Activated T-helper 1 cell treated with Interleukin-2 at 50 U/mL for 16 hours (primary cell): ENCODE measurements around the gene ZBTB1.
"Not testable (repeated sequence)": the region's sequence is repeated elsewhere in the genome, so short reads cannot be mapped to it uniquely, and the experiment has no call there.

Experiments used
- DNase-seq: peaks from one replicate; pipeline ENCODE4 v3.0.0-alpha.2; 2020; ENCODE audit warnings: low read depth

Gene ZBTB1

DNA sequence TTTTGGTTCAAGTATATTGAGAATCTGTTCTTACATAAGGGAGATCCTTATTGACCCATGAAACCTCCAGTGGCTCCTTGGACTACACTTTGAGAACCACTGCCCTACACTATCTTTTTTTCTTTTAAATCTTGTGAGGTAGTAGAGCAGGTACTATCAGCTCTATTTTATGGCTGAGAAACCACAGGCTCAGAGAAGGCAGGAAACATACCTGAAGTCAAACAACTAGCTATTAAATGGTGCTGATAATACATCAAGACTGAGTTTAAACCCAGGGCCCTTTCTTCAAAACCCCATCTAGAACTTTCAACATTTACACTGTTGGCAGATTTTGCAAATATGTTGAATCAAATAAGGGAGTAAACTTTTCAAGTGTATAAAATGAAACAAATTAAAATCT, 7.8 kb upstream of the ZBTB1 start:
- no peak for DNase-seq

DNA sequence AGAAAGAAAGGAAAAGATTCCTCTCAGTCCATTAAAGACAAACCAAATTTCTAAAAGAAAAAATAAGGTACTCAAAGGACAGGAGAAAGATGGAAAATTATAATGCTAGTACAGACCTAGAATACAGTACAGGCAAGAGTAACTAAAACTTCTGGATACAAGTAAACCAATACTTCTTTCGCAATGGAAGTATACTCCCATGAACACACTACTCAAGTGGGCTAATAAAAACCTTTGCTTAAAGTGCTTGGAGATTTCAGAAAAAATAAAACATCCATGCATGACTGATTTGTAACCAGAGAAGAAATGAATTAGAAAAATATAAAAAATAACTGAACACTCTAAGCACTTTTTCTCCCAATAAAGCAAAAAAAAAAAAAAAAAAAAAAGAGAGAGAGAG, 4.5 kb upstream of the ZBTB1 start:
- DNase-seq, result no peak

DNA sequence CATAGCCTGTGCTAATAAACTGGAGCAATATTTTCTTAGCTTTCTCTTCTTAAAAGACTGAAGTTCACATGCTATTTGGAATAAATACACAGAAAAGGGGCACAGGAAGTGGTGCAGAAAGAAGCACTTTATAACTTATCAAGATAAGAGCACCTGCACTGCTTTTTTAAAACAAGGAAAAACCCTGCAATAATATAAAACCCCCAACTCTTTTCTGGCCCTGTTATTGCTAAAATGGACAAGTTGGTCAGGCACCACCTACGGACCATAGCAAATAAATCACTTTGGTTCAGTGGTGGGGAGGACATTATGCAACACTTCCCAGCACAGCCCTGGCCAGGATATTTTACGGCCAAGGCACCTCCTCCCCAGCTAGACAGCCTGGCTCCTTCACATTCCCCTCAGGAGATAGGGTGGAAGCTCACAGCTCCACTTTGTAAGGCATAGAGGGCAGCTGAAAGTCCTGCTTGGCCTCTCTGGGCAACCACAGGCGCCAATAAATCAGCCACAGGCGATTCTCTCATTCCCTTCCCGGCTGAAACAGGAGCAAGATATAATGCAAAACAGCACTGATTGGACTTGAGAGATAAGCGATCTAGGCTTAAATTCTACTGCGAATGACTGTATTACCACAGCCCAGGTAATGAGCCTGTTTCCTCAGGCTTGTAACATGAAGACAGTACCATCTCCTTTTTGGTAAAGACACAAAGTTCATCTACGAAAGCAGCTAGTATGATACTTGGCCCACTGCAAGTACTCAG, 3.0 kb upstream of the ZBTB1 start:
- DNase-seq, result no peak

DNA sequence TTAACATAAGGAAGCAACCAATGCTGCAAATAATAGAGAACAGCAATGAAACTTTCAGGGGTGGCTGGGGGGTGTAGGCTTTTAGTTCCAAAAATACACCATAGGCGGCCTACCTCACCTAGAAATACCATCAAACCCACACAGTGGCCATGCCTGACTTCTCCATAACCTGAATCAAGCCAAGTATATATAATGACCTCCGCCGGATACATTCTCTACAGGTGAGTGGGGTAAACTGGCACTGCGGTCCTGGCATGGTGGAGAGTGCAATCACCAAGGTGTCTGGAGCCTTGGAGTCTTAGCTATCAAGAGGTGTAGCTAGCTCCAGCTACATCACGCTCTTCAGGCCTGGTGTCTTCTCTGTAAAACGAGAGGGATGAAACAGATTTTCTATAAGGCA, 2.1 kb upstream of the ZBTB1 start:
- no peak for DNase-seq

DNA sequence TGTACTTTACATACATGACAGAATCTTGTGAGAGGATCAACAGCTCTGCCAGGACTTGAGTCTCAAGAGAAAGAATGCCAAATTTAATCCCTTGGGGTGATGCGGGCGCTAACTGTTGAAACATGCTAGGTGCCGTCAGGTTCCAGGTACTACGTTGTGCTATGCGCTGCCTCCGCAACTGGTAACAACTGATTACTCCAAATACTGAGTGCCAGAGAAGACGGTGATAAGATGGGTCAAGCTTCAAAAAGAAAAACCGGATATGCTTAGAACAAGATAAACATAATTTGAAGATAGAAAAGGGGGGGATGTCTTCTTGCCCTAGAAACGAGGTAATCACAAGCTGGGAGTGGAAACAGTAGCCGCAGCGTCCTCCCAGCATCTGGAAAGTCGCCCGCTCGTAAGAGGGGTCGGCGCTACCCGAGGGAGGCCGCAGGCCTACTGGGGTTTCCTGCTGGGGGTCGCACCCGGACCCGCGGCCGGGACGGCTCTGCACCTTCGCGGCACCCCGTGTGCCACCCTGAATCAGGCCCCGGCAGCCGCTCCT, 1.6 kb upstream of the ZBTB1 start:
- no peak for DNase-seq

DNA sequence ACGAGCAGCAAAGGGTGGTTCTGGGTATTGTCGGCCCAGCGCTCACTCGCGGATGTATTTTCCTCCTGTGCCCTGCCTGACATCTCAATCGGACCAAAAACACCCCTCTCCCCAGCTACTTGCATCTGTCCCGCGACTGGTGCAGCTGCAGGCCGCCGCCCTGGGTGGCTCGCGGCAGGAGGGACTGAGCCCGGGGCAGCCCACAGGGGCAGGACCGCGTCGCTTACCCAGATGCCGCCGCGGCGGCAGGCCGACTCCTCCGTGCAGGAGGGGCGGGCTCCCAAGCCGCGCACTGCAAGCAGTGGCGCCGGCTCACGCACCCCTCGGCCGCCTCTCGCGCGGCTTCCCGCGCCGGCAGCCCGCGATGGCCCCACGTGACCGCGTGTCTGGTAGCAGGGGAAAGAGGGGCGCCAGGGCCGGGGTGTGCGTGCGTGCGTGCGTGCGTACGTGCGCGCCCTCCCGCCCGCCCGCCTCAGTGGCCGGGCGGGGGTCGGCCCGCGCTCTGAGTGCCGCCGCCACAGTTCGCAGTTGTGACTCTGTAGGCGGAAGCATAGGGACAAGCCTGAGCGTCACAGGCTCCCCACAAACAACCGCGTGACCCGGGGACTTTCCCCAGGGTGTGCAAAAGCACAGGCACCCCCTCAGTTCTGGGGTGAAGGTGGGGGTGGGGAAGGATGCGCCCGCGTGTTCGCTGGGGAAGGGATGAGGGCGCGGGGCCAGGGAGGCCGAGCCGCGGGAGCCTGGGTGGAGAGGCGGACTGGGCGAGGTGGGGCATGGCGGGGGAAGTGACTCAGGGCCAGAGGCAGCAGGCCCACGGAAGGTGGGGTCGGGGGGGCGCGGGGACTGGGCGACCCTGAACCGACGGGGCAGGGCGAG, 898 bp upstream of the ZBTB1 start, which contains the start of gene ZBTB25:
Gene ZBTB25, minus strand, starts transcription at position 405 of the 876 bp plus-strand sequence. CDS start 13,305 bp downstream, outside the sequence.
- peak; percentile 92 for DNase-seq

DNA sequence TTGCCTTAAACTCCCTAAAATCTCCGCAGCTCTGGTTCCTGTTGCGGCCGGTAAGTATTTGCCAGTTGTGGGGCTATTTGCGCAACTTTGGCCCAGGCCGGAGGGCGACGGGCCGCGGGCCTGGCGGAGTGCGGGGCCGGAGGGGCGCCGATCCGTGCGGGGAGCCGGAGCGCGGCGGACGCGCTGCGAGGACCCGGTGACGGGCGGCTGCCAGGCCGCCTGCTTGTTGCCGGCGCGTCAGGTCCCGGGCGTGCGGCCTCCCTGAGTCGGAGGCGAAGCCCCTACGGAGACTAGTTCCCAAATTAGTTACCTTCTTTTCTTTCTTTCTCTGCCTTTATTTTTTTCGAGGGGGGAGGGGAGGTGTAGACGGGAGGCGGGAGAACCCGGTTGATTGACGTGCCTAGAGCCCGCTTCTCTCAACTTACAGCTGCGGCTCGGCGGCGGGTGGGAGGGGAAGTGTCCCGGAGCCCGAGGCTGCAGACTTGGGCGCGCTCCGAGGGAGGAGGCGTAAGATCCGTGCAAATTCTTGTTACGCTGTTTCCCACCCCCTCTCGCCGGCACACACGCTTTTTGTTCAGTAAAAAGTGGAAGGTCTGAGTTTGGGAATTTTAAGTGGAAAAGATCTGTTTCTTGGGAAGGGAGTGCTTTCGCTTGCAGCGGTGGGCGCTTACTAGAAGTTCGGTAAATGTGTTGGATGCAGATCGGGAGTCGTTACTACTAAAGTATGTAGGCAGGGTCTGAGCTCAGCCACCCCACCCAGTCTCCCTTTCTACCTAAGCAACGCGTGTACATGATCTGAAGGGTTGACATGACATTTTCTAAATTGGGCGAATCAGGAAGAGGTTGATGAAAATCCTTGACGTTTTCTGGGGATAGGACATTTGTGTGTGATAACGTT, 576 bp downstream of the ZBTB1 start:
- peak; percentile 69 for DNase-seq

DNA sequence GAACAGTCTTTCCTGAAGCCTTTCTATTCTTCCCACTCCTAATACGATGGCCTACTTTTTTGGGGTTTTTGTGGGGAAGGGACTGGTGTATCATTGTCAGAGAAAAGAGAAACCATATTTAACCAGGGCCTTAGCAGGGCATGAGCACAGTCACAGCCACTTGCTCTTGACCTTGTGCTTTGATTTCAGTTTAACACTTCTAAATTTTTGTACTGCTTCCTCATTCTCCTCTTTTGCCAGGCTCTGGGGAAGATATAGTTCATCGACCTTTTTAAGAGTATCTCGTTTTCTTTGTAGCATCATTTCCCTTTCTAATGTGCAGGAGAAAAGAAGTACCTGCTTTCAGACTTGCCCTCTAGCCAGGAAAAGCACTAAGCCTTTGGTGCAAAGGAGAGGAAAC, 2.2 kb downstream of the ZBTB1 start:
- DNase-seq, result no peak

DNA sequence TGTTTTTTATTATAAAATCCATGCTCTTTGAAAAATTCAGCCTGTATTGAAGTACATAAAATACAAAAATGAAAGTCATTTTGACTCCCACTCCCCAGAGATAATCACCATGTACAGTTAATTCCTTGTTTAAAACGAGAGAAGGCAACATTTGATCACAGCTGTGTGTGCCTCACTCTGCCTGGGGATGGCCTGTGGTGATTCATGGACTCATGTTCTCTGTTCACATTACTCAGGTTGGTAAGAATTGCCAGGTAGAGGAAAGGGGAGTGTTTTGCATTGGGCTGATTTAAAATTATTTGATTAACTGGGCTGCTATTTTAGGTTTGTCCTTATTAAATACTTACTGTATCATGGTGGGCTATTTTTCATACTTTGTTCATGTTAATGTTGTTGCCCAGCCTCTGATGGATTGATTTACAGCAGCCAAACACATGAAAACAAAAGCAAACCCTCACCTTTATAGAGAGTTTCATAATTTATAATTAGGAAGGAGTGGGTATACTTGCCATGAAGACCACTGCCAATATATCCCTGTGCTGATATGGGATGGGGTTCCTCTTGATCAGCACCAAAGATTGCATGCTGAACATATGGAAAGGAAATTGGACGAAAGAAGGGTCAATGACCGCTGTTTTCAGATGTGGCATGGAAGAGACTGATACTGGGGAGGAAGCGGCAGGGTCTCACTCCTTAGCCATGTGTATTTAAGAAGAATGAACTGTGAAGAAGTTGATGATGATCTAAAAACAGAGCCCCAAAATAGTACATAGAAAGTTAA, 3.0 kb downstream of the ZBTB1 start:
- DNase-seq, result no peak

DNA sequence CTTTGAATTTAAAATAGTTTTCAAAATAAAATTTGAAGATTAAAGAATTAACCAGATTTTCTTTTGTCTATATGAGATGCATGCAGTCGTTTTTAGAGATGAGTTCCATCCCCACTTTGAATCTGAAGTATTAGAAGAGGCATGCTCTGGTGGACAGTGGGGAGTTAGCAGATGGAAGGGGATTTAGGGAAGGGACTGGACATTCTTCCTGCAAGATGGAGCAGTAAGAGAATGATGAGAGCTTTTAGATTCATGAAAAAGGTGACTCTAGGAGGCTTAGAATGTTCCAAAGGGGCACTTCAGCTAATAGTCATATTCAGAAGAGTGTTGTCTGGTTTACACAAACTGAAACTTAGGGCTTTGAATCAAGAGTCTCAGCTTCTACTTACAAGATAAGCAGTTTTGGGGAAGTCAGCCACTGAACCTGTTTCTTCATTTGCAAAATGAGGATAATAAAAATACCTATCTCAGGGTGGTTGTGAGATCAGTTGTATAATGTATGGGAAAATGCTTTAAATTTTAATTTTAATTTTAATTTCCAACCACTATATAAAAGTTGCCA, 3.7 kb downstream of the ZBTB1 start:
- DNase-seq, result no peak

DNA sequence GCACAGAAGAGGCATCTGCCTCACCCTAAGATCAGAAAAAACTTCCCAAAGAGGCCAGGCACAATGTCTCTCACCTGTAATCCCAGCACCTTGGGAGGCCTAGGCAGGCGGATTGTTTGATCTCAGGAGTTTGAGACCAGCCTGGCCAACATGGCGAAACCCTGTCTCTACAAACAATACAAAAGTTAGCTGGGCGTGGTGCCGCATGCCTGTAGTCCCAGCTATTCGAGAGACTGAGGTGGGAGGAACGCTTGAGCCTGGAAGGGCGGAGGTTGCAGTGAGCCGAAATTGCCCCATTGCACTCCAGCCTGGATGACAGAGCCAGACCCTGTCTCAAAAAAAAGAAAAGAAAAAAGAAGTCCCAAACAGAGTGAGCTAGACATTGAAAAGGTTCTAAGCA, 4.5 kb downstream of the ZBTB1 start:
- no peak for DNase-seq

DNA sequence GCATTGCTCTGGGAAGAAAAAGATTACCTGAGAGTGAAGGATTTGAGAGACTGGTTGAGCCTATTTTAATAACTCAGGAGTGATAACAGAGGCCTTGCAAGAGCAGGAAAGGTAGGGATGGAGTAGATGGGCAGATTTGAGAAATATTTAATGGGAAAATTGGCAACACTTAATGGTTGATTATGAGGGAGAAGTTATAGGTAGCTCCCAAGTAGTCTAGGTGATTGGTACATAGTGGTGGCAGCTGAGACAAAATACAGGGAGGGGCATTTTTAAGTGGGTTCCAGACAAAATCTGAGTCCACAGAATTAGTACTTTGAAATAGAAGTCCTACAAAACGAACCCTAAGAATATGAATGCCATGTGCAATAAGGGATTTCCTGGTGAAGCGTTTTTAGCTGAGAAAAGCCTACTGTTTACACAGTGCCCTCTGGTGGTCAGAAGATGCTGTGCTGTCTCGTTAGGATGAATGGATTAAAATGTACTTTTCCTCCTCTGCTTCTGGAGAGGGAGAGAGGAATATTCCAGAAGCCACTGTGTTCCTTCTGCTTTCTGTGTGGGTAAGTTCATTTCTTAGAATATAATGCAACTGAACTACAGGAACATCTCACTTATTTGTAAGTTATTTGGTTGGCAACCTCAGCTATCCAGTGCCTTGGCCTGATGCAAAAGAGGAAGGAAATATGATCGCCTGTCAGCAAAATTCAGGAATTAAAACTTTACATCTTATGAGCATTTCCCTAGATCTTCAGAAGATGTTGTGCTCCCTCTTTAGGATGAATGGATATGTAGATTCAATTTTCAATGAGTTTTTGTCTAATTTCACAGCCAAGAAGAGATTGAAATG, 6.5 kb downstream of the ZBTB1 start:
- peak; percentile 33 for DNase-seq

DNA sequence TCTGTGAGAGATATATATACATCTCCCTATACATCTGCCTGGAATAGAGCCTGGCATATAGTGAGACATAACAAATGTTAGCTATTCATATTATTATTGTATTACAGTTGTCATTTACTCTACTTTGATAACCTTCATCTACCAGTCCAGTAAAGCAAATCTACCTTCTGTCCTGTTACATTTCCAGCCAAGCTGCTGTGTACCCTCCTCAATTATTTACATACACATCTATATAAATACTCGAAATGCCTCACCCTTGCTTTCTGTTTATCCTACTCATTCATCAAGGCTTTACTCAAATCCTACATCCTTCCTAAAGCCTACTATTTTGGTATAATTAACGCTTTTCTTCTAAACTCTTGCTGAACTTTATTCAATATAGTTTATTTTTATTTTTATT, 8.7 kb downstream of the ZBTB1 start:
- DNase-seq, result no peak

DNA sequence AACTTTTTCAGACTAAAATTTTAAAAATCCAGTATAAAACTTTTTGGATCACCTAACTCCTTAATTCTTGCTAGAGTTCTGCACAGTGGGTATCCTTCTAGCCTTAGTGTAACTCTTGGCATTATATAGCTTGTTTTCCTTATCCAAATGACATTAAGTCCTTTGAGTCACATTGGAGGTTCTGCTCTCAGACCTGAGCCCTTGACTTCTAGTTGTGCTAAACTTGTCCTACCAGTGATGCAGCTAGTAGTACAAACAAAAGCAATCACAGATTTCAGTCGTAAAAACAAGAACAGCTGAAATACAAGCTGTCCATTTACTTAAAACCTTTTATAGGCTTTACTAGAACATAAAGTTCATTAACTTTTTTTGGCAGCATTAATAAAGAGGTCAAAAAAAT, 10.5 kb downstream of the ZBTB1 start:
- no peak for DNase-seq

DNA sequence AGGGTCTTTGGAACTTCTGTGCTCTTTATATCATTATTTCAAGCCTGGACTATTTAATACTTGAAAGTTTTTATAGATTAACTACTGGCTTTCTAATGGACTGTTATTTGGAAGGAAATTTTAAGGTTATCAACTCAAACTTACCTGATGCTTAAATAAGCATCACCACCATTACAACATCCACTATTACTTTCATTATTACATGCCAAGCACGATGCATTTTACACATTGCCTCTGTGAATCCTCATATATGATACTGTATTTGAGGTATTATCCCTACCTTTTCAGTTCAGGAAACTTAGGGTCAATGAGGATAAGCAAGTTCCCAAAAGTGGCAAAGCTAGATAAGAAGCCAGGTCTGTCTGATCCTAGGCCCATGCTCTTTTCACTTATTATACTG, 12.4 kb downstream of the ZBTB1 start:
- DNase-seq, result no peak

DNA sequence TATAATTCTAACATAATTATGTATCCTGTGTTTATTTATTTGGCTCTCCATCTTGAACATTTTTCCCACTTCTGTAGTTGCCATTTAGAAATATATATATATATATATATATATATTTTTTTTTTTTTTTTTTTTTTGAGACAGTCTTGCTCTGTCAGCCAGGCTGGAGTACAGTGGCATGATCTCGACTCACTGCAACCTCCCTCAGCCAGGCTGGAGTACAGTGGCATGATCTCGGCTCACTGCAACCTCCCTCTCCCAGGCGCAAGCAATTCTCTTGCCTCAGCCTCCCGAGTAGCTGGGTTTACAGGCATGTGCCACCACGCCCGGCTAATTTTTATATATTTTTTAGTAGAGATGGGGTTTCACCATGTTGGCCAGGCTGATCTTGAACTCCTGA, 13.1 kb downstream of the ZBTB1 start:
- DNase-seq, result not testable (repeated sequence)

DNA sequence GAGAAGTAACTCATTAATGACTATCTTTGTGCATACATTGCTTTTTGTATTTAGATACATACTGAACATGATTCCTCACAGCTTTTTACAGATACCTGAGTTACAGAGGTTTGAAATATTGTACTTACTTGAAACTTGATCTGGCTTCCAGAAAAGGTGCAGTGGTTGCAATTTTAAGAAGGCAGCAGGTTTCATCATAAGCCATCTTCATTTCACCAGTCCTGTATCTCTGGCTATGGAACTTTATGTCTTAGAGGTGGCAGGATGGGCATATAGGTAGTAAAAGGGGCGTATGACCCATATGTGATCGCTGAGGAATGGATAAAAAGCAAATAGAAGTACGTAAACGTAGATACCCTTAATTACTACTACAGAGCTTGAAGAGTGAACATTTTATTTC, 13.7 kb downstream of the ZBTB1 start:
- DNase-seq, result no peak

DNA sequence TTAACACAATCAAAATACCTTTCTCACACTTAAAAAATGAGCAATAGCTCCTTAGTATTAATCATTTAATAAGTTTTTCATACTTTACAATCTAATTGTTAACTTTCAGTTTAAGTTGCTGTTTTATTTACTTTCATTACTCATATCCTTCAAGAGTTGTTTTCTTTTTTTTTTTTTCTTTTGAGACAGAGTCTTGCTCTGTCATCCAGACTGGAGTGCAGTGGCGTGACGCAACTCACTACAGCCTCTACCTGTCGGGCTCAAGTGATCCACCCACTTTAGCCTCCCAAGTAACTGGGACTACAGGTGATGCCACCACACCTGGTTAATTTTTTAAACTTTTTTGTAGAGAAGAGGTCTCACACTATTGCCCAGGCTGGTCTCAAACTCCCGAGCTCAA, 16.1 kb downstream of the ZBTB1 start:
- no peak for DNase-seq

DNA sequence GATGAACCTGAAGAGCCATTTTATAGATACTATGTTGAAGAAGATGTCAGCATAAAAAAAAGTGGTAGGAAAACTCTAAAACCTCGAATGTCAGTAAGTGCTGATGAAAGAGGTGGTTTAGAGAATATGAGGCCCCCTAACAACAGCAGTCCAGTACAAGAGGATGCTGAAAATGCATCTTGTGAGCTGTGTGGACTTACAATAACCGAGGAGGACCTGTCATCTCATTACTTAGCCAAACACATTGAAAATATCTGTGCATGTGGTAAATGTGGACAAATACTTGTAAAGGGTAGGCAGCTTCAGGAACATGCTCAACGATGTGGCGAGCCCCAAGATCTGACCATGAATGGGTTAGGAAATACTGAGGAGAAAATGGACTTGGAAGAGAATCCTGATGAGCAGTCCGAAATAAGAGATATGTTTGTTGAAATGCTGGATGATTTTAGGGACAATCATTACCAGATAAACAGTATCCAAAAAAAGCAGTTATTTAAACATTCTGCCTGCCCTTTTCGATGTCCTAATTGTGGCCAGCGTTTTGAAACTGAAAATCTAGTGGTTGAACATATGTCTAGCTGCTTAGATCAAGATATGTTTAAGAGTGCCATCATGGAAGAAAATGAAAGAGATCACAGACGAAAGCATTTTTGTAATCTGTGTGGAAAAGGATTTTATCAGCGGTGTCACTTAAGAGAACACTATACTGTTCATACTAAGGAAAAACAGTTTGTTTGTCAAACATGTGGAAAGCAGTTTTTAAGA, 18.2 kb downstream of the ZBTB1 start:
- DNase-seq, result no peak
